ENCODE measurements around the gene BMPR1A.

BMPR1A gene

DNA sequence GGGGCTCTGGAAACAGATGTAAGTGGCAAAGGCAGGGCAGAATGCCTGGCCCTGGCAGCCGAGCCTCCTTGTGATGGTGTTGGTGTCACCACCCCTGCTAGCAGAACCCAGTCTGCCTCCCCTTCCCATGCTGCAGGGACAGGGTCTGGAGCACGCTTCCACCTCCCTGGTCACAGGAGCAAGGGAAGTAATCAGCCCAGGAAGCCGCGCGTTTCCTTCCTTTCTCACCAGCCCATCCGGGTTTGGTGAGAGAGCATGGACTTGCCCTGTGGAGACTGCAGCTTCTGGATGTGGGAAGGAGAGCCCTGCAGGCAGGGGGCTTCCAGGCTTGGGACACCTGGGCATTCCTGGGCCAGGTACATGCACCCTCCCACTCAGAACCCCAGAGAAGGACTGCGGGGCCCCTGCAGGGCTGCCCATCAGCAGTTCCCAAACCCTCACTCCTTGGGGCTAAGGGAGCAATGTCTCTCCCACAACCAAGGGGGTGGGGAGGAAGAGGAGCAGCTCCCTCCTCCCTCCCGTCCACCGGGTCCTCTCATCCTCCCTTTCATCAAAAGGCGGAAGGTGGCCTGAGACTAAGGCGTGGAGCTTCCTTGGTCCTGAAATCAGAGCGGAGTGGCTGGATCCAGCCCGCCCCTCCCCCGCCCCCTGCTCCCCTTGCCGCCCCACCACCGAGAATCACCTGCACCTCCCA is 199.2 kb downstream of the BMPR1A start:
- Histone ChIP-seq H3K27ac (ENCODE audit: low read length) (no peak overlapping the region), H3K4me1 (ENCODE audit: low read length) (peaks cover 16% of the 10 kb centered on the region), H4K20me1 (ENCODE audit: insufficient read depth, low read length) (no peaks in the 10 kb centered on the region), H3K79me2 (ENCODE audit: low read length) (no peaks in the 10 kb centered on the region), H3K36me3 (replicated peaks; ENCODE audit: low read depth, low read length) (no peaks in the 10 kb centered on the region), H3K4me3 (ENCODE audit: low read length) (no peak overlapping the region), H3K4me2 (ENCODE audit: low read length) (no peak overlapping the region), H3K9me3 (ENCODE audit: insufficient read depth, low read length) (no peaks in the 10 kb centered on the region), H3K9ac (ENCODE audit: low read length) (no peak overlapping the region), H2AFZ (ENCODE audit: low read depth, low read length) (no peak overlapping the region), H3K27me3 (ENCODE audit: low read depth, low read length) (no peaks in the 10 kb centered on the region)
- no peak for TF ChIP-seq EZH2phosphoT487 (IDR thresholded peaks at IDR 0.05; ENCODE audit: low read depth)
- TF ChIP-seq, protein P1, sequence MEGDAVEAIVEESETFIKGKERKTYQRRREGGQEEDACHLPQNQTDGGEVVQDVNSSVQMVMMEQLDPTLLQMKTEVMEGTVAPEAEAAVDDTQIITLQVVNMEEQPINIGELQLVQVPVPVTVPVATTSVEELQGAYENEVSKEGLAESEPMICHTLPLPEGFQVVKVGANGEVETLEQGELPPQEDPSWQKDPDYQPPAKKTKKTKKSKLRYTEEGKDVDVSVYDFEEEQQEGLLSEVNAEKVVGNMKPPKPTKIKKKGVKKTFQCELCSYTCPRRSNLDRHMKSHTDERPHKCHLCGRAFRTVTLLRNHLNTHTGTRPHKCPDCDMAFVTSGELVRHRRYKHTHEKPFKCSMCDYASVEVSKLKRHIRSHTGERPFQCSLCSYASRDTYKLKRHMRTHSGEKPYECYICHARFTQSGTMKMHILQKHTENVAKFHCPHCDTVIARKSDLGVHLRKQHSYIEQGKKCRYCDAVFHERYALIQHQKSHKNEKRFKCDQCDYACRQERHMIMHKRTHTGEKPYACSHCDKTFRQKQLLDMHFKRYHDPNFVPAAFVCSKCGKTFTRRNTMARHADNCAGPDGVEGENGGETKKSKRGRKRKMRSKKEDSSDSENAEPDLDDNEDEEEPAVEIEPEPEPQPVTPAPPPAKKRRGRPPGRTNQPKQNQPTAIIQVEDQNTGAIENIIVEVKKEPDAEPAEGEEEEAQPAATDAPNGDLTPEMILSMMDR (IDR thresholded peaks at IDR 0.05; ENCODE audit: low read depth, low read length) = no peak

DNA sequence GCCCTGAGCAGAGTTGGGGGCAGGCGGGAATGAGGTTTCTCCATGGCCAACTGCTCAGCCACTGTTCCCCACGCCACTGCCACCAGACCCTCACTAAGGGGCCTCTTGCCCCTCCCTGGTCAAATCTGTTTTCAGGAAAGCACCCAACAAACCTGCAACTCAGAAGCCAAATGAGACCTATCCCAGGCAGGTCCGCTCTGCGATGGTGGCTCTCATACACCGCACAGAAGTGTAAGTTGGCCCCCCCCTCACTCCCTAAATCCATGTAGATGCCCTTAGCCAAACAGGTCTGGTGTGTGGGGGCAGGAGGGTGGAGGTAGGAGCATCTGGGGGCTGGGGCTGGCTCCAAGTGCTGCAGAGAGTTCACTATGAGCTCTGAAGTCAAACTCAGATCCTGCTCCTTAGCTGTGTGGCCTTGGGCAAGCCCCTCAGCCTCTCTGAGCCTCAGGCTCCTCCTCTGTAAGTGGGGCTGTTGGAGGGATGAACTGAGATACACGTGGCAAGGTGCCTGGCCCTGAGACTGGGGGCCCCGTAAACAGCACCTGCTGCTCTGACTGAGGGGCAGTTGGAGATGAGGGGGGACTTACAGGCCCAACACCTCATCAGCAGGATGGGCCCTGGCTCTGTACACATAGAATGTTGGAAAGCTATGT is 199.9 kb downstream of the BMPR1A start:
- Histone ChIP-seq H3K4me3 (ENCODE audit: low read length) (no peak overlapping the region), H3K27me3 (ENCODE audit: low read depth, low read length) (no peaks in the 10 kb centered on the region), H2AFZ (ENCODE audit: low read depth, low read length) (no peak overlapping the region), H3K36me3 (replicated peaks; ENCODE audit: low read depth, low read length) (no peaks in the 10 kb centered on the region), H3K9ac (ENCODE audit: low read length) (no peak overlapping the region), H3K4me2 (ENCODE audit: low read length) (no peak overlapping the region), H3K4me1 (ENCODE audit: low read length) (peaks cover 23% of the 10 kb centered on the region), H4K20me1 (ENCODE audit: insufficient read depth, low read length) (no peaks in the 10 kb centered on the region), H3K27ac (ENCODE audit: low read length) (no peak overlapping the region), H3K9me3 (ENCODE audit: insufficient read depth, low read length) (no peaks in the 10 kb centered on the region), H3K79me2 (ENCODE audit: low read length) (no peaks in the 10 kb centered on the region)
- TF ChIP-seq, protein P1 (IDR thresholded peaks at IDR 0.05; ENCODE audit: low read depth, low read length) = no peak
- TF ChIP-seq EZH2phosphoT487 (IDR thresholded peaks at IDR 0.05; ENCODE audit: low read depth) = no peak

DNA sequence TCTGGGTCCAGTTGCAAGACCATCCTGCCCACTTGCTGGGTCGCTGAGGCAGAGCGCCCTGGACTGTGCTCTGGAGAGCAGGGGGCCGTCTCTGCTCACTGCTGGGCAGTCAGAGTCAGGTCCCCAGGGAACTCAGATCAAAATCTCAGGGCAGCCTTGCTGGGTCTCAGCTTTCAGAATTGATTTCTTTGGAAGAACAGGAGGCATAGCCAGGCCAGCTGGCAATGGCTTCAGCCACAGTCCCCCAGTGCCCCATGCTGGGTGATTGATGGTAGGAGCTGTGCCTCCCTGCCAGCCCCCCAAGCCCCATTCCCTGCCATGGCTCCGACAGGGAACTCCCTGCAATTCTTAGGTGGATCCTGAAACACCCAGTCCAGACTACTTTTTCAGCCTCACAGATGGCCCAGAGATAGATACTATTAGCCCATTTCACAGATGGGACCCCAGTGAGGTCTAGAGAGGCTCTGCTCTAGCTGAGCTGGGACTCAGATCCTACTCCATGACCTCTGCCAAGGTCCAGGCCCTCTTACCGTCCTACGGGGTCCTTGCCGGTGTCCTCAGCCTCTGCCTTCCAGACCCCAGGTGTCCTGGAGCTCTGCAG is 200.5 kb downstream of the BMPR1A start:
- Histone ChIP-seq H3K27ac (ENCODE audit: low read length) (no peak overlapping the region), H3K4me1 (ENCODE audit: low read length) (peaks cover 29% of the 10 kb centered on the region), H3K9ac (ENCODE audit: low read length) (no peak overlapping the region), H3K4me3 (ENCODE audit: low read length) (no peak overlapping the region), H2AFZ (ENCODE audit: low read depth, low read length) (no peak overlapping the region), H4K20me1 (ENCODE audit: insufficient read depth, low read length) (no peaks in the 10 kb centered on the region), H3K36me3 (replicated peaks; ENCODE audit: low read depth, low read length) (no peaks in the 10 kb centered on the region), H3K9me3 (ENCODE audit: insufficient read depth, low read length) (no peaks in the 10 kb centered on the region), H3K4me2 (ENCODE audit: low read length) (no peak overlapping the region), H3K79me2 (ENCODE audit: low read length) (no peaks in the 10 kb centered on the region), H3K27me3 (ENCODE audit: low read depth, low read length) (no peaks in the 10 kb centered on the region)
- TF ChIP-seq EZH2phosphoT487 (IDR thresholded peaks at IDR 0.05; ENCODE audit: low read depth) = no peak
- TF ChIP-seq, protein P1 (IDR thresholded peaks at IDR 0.05; ENCODE audit: low read depth, low read length) = no peak

- H3K27ac ChIP-seq (ENCODE audit: low read length) = no peak within 1 kb of the TSS
These were observed 201.2 kb downstream of the BMPR1A start, which contains the start of gene MMRN2 for GRCh38 chr10:86957471-86958115. Gene MMRN2, minus strand, starts transcription at chr10:86957615. Its CDS starts 74 bp downstream, at chr10:86957541.

More at GRCh38 chr10:86957471-86958115, 201.2 kb downstream of the BMPR1A start, which contains the start of gene MMRN2:
- H3K4me2 ChIP-seq (ENCODE audit: low read length) = no peak within 1 kb of the TSS
- H3K4me1 ChIP-seq (ENCODE audit: low read length) = peaks cover 36% of the 10 kb centered on the region
- no peak within 1 kb of the TSS for H3K9ac ChIP-seq (ENCODE audit: low read length)
- H3K36me3 ChIP-seq (replicated peaks; ENCODE audit: low read depth, low read length) = no peaks in the 10 kb centered on the region
- H2AFZ ChIP-seq (ENCODE audit: low read depth, low read length) = no peak within 1 kb of the TSS
- peaks cover 5% of the 10 kb centered on the region for H3K79me2 ChIP-seq (ENCODE audit: low read length)
- no peaks in the 10 kb centered on the region for H3K9me3 ChIP-seq (ENCODE audit: insufficient read depth, low read length)
- TF ChIP-seq EZH2phosphoT487 (IDR thresholded peaks at IDR 0.05; ENCODE audit: low read depth) = no peak
- TF ChIP-seq, protein P1 (IDR thresholded peaks at IDR 0.05; ENCODE audit: low read depth, low read length) = no peak
- no peaks in the 10 kb centered on the region for H3K27me3 ChIP-seq (ENCODE audit: low read depth, low read length)
- H4K20me1 ChIP-seq (ENCODE audit: insufficient read depth, low read length) = no peaks in the 10 kb centered on the region
- no peak within 1 kb of the TSS for H3K4me3 ChIP-seq (ENCODE audit: low read length)

Measured in OCI-LY3 (cell line).